Body of pancreas (tissue), 4 donors: ENCODE results near the gene NBEAL2.

Experiments
- CTCF ChIP-seq, 7 experiments: fragments of 450-650 bp in 4 of 7; fragments of 200-600 bp in 3 of 7; sonication (generic) in 3 of 7; IDR thresholded peaks; one replicate each; pipeline ENCODE4 v1.5.1; 2016 to 2019; ENCODE audit warnings: antibody characterized with exemption in 7 of 7
- POLR2A ChIP-seq, 3 donors: fragments of 450-650 bp; IDR thresholded peaks; one replicate each; pipeline ENCODE4 v1.6.1; 2016; ENCODE audit warnings: antibody characterized with exemption in 3 of 3, mild to moderate bottlenecking in 2 of 3

- TF ChIP-seq CTCF (IDR thresholded peaks at IDR 0.05) = no peak
- no peak for TF ChIP-seq POLR2A (IDR thresholded peaks at IDR 0.05)
These were observed 47.7 kb upstream of the NBEAL2 start for GRCh38 chr3:46931631-46932331.
